GM15510 (cell line): ENCODE results near the gene VN1R2.
"Not testable (repeated sequence)": the region's sequence is repeated elsewhere in the genome, so short reads cannot be mapped to it uniquely, and the experiment has no call there.

ENCODE experiments used
- POLR2A ChIP-seq: IDR thresholded peaks from 3 replicates; pipeline ENCODE4 v1.6.1; 2011; ENCODE audit warnings: borderline replicate concordance; ENCODE audit not compliant: insufficient read length; ENCODE audit errors: extremely low read depth

VN1R2 gene, protein sequence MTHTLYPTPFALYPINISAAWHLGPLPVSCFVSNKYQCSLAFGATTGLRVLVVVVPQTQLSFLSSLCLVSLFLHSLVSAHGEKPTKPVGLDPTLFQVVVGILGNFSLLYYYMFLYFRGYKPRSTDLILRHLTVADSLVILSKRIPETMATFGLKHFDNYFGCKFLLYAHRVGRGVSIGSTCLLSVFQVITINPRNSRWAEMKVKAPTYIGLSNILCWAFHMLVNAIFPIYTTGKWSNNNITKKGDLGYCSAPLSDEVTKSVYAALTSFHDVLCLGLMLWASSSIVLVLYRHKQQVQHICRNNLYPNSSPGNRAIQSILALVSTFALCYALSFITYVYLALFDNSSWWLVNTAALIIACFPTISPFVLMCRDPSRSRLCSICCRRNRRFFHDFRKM

DNA sequence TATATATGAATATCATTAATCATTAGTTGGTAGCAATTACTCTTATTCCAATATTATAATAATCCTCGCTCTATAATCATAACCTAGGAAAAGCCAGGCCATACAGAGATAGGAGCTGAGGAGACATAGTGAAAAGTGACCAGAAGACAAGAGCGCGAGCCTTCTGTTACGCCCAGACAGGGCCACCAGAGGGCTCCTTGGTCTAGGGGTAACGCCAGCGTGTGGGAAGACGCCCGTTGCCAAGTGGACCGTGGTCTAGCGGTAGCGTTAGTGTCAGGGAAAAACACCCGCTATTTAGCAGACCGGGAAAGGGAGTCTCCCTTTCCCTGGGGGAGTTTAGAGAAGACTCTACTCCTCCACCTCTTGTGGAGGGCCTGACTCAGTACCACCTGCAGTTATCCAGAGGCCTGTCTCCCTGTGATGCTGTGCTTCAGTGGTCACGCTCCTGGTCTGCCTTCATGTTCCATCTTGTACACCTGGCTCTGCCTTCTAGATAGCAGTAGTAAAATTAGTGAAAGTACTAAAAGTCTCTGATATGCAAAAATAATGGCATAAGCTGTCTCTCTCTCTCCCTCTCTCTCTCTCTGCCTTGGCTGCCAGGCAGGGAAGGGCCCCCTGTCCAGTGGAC is at the start of gene VN1R2:
VN1R2 (plus strand) TSS at position 578 of the 628 bp plus-strand sequence. CDS start 84 bp downstream, outside the sequence.
- not testable (repeated sequence) for TF ChIP-seq POLR2A

DNA sequence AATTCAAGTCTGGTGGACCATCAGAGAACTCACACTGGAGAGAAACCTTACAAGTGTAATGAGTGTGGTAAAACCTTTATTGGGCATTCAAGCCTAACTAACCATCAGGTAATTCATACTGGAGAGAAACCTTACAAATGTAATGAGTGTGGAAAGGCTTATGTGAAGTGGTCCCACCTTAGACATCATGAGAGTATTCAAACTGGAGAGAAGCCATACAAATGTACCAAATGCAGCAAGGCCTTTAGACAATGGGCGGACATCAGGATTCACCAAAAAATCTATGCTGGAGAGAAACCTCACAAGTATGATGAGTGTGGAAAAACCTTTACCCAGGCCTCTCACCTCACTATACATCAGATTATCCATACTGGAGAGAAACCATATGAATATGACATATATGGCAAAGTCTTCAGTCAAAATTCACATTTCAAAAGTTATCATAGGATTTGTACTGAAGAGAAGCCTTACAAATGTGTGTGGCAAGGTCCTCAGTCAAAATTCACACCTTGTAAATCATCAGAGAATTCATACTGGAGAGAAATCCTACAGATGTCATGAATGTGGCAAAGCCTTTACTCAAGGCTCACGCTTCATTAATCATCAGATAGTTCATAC is 45.3 kb upstream of the VN1R2 start:
- TF ChIP-seq POLR2A, result no peak

DNA sequence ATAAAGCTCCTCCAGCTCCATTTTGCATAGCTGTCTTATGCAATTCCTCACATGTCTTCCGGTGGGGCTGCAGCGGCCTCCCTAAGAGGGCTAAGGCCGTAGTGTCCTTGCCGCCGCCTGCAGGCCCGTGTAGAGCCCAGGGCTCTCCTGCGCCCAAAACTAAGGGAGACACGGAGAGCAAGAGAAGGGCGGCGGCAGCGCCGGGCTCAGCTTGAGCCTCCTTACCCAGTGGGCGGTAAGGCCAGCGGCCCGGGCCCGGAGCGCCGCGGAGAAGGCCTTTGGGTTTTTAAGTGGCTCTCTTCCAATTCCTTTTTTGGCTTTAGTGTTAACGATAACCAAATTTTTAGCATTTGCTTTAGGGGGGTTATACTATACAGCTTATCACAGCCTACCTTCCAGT is 33.5 kb upstream of the VN1R2 start:
- TF ChIP-seq POLR2A, result no peak

DNA sequence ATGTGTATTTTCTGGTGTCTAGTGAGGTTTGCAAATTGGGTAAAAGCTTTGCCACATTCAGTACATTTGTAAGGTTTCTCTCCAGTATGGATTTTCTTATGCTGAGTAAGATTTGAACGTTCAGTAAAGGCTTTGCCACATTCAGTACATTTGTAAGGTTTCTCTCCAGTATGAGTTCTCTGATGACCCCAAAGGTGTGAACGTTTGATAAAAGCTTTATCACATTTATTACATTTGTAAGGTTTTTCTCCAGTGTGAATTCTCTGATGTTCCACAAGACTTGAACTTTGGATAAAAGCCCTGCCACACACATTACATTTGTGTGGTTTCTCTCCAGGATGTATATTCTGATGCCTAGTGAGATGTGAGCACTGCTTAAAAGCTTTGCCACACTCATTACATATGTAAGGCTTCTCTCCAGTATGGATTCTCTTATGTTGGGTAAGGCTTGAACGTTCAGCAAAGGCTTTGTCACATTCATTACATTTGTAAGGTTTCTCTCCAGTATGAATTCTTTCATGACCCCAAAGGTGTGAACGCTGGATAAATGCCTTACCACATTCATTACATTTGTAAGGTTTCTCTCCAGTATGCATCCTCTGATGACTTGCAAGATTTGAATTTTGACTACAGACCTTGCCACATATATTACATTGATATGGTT is 20.8 kb upstream of the VN1R2 start:
- no peak for TF ChIP-seq POLR2A

DNA sequence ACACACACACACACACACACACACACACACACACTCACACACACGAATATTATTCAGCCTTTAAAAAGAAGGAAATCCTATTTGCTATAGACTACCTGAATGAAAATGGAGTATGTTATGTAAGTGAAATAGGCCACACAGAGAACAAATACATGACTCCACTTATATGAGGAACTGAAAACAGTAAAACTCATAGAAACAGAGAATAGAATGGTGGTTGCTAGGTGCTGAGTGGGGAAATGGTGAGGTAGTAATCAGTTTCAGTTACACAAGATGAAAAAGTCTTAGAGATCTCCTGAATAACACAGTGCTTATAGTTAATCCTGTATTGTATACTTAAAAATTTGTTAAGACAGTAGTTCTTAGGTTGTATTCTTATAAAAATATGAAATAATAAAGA is 11.6 kb upstream of the VN1R2 start:
- TF ChIP-seq POLR2A, result no peak

DNA sequence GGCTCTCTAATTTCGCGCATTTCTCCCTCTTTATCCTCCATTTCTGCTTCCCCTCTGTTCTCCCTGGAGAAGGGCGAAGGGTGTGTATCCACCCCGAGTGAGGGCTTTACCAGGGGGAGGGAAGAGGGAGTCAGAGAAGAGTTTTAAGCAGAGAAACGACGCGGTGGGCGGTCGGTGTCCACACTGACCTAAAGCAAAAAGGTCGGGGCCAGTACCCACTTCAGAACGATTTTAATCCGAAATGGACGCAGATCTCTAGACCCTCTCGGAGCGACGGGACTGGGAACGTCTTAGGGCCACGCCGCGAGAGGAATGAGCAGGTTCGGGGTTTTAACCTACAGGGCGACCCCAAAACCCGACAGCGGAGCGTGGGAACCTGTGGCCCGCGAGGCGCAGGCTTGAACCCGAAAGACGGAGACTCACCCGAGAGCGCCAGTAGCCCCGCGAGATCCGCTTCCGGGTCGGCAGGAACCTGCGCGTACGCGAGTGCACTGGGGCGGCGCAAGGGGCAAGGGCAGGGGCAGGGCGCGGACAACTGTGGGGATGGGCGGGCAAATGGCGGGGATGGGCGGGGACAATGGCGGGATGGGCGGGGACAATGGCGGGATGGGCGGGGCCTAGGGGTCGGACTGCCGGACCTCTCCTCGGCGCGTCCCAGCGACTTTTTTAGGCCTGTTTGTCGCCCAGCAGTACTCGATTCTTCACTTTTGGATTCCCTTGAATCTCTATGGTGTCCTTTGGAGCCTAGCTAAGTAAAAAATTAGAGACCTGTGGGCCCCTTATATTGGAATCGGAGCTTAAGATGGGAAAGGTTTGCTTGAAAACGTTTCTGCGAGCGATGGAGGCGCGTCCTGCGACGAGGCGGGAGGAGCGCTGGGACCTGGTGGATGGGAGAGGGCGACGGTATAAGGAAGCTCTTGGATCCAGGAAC is 3.4 kb upstream of the VN1R2 start, which contains the start of gene ZNF677:
ZNF677 (minus strand) TSS at position 463 of the 931 bp plus-strand sequence. CDS start 3,323 bp downstream, outside the sequence.
- no peak for TF ChIP-seq POLR2A

DNA sequence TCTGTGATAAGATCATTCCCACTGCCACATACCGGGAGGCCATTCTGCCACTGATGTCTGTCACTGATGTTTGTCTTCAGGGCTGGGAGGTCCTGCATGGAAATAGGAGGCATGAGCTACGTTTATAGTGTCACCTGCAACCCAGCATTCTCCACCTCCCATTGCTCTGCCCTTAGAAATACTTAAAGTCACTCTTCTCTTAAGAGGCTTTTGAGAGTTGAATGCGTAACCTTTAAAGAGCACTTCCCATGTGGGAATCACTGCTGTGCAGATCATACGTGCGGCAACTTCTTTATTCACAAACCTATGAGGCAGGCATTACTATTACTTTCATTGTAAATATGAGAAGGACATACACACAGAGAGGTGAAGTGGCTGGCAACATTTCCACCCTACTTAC is 9.5 kb downstream of the VN1R2 start, which contains the start of gene VN1R4:
VN1R4 (minus strand) TSS at position 101 of the 400 bp plus-strand sequence; CDS start at position 43, 58 bp downstream.
- not testable (repeated sequence) for TF ChIP-seq POLR2A

DNA sequence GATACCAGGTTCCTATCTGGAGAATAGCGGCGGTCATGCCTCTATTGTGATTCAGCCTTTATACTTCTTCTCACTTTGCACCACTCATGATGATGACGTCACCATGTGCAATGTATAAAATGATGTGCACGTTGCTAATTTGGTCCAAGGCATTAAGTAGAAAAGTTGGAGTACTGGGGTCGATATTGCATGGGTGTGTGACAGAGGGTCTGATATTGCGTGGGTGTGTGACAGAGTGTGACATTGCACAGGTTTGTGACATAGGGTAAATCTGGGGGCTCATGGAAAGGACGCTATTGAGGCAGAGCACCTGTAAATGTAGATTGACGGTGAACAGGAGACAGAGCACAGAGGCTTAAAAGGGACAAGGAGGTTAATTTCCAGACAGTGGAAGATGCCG is 14.0 kb downstream of the VN1R2 start:
- TF ChIP-seq POLR2A, result no peak

DNA sequence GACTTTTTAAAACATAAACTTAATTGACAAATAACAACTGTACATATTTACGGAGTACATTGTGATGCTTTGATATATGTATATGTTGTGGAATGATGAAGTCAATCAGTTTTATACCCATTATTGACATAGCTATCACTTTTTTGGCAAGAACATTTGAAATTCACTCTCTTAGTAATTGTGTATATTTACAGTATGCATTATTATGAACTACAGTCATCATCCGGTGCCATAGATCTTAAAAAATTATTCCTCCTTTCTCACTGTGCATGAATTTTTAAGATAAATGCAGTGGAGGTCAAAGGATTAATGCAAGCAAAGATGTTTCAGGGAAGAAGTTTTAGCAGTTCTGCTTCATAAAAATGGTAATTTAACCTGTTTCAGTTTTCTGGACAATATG is 17.4 kb downstream of the VN1R2 start:
- no peak for TF ChIP-seq POLR2A

DNA sequence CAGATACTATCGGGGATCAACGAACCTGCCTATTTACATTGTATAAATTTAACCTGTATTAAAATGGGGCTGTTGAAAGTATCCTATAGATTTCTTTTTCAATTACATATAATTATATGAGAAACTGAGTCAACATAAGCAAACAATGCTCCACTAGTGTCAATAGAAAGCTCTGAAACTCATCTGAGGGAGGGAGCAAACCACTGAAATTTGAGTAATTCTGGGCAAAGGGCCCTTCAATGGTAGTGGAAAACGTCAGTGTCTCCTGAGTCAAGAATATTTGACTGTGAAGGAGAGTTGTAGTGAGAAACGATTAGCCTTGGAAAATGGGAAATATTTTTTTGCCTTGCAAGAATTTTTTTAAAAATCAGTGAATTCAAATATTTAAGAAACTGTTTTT is 27.0 kb downstream of the VN1R2 start:
- no peak for TF ChIP-seq POLR2A

DNA sequence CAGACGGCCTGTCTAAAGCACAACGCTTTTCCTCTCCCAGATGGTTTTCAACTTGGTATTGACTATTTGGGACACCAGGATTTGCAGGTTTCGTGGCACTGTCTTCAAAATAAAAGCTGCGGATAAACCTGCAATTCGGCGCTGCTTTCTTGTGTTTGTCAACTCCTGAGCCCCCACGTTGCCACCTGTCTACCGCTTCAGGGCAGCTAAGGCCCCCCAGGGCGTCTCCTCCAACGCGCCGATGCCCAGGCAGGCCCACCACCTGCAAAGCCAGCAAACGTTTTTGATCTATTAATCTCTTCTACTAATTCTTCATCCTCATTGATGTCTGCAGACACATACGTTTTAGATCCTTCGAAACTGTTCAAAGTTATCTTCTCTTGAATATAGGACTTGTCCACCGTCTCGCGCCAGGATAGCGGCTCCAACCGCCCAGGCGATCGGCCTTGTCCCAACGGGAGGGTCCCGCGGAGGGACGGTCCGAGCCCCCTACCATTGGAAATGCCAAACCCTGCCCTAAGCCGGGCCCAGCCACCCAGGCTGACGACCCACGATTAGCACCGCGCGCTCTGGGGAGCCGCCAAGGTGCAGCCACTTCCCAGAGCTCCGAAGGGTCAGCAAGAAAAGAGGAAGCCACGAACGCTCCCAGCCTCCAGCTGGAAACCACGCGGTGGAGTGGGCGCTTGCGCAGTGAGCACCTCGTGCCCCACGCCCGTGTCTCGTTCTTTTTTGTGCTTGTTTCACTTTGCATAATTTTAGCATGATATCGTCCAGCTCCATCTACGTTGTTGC is 32.9 kb downstream of the VN1R2 start:
- no peak for TF ChIP-seq POLR2A

DNA sequence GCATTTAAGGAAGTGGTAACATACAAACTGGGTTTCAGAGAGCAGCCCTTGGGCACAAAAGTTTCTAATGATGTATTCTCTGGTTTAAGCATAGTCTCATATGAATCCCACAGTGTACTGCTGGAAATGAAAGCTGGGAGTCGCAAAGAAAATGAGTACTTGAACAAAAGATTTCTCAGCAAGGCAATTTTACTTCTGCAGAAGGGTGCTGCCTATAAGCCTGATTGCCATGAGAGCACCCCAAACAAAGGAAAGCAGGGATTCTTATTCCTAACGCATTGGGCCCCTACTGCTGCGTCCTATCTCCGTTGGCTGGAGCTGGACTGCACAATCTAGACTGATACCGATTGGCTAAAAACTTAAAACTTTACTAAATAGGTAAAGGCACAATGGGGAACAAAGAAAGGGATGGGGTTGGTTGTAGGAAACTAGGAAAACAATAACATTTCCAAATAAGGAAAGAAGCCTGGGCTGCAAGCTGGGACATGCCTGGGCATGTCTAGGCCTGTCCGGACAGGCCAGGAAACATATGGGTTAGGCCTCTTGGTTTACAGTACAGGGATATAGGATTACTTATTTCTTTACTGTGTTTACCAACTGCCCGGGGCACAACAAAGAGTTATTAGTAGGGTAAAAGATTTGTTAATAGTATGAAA is 36.8 kb downstream of the VN1R2 start:
- TF ChIP-seq POLR2A, result no peak

DNA sequence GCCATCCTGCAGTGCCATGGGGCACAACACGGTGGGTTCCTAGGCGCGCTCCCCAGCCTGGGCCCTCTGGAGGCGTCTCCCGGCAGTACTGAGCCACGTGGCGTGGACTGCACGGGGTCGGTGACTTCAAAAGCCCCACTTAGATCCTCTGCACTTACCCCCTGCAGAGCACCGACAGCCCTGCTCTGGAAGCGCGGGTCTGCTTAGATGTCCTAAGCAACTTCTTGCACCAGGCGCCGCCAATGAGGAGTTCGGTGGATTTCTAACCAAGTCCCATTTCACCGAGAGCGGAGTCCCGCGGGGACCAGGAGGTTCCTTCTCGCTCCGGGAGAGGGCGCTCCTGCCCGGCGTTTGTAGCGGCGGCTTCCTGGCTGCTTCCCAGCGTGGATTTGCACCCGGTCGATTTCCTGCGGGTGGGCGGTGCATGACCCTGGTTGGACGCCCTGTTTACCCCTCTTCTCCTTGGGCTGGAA is 50.3 kb downstream of the VN1R2 start:
- TF ChIP-seq POLR2A, result no peak
